GM06990 (cell line): Measurements from ENCODE around the gene HAVCR2.

Experiments used
- DNase-seq: peaks from one replicate; pipeline ENCODE4 v3.0.0-alpha.2; 2011; ENCODE audit not compliant: insufficient read length; ENCODE audit errors: extremely low read depth
- H3K27me3 ChIP-seq: replicated peaks from 2 replicates; pipeline ENCODE4 v1.6.0; 2011; ENCODE audit warnings: low read length; ENCODE audit not compliant: control insufficient read depth, insufficient read depth
- H3K36me3 ChIP-seq: 2 replicates; pipeline ENCODE4 v1.5.1; 2011; ENCODE audit warnings: low read length; ENCODE audit not compliant: control insufficient read depth, insufficient read depth
- H3K4me3 ChIP-seq: replicated peaks from 2 replicates; pipeline ENCODE4 v1.5.1; 2011; ENCODE audit warnings: low read depth, mild to moderate bottlenecking, control low read depth, low read length
- CTCF ChIP-seq: IDR thresholded peaks from 2 replicates; pipeline ENCODE4 v1.5.1; 2011; ENCODE audit warnings: low read length, control low read depth, mild to moderate bottlenecking, inconsistent platforms; ENCODE audit not compliant: insufficient read depth, poor library complexity, severe bottlenecking

HAVCR2 gene

DNA sequence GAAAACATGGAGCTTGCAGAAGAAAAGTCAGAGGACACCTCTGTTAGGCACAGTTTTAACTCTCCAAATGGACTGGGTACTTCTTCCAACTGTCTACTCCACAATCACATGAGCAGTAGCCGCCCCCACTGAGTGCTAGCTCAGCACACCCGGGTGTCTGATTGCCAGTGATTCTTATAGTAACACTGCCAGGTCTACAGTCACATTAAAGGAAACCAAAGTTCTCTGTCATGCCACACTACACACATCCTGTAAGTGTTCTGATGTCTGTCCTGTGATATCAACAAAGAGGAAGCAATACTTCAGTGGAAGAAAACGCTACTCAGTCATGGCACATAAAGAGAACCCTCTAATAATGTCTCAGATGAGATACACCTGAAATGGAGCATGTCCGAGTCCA lies at the start of gene HAVCR2:
HAVCR2 (minus strand) TSS at position 69 of the 400 bp plus-strand sequence; CDS start at position 8, 61 bp downstream.
- Histone ChIP-seq H3K36me3 (no peaks in the 10 kb centered on the region), H3K27me3 (no peaks in the 10 kb centered on the region), H3K4me3 (0 out of 2 replicates have a peak within 1 kb of the TSS, but pooled peaks have one; percentile 2)
- DNase-seq, result peak; percentile 69
- no peak for TF ChIP-seq CTCF

DNA sequence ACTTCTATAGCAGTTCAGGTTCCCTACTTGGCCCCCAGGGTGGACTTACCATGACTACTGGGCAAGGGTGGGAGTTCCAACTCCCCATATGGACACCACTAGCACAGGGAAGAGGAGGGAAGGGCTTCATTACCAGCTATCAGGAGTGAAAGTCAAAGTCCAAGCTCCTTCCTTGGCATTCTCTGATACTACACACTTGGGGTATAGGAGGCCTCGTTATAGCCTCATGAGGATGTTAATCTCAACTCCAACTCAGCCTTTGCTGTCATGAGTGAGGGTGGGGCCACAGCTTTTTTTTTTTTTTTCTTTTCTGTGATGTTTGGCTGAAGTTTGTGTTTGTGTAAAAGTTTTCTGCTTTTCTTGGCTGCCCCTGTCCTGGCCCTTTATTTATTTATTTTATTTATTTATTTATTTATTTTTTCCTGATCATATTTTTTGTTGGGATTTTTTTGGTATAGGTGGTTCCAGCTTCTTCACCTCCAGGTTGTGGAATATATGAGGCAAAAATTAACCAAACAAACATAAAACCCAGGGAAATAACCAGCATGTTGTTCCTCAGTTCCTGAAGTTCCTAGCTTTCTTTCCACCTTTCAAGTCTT lies 48.5 kb upstream of the HAVCR2 start:
- Histone ChIP-seq H3K36me3 (no peaks in the 10 kb centered on the region), H3K27me3 (no peaks in the 10 kb centered on the region), H3K4me3 (no peak overlapping the region)
- no peak for DNase-seq
- TF ChIP-seq CTCF, result no peak

DNA sequence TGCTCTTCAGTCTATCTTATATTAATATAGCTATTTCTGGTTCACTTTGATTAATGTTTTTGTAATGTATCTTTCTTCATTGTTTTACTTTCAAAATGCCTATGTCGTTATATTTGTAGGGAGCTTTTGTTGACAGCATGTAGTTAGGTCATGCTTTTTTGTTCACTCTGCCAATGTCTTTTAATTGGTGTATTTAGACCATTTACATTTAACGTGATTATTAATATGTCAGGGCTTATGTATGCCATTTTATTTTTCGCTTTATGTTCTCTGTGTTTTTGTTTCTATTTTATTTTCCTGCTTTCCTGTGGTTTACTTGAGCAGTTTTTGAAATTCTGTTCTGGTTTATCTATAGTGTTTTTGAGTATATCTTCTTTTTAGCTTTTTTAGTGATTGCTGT lies 46.5 kb upstream of the HAVCR2 start:
- H3K36me3 ChIP-seq, result no peaks in the 10 kb centered on the region
- no peak overlapping the region for H3K4me3 ChIP-seq
- no peak for DNase-seq
- no peak for TF ChIP-seq CTCF
- H3K27me3 ChIP-seq, result no peaks in the 10 kb centered on the region

GRCh38 chr5:157150995-157151394 lies 42.2 kb upstream of the HAVCR2 start:
- Histone ChIP-seq H3K27me3 (no peaks in the 10 kb centered on the region), H3K36me3 (no peaks in the 10 kb centered on the region), H3K4me3 (no peak overlapping the region)
- TF ChIP-seq CTCF, result no peak
- no peak for DNase-seq

- Histone ChIP-seq H3K36me3 (no peaks in the 10 kb centered on the region), H3K4me3 (no peak overlapping the region), H3K27me3 (no peaks in the 10 kb centered on the region)
- no peak for DNase-seq
- peak; percentile 81 for TF ChIP-seq CTCF
These were observed 40.1 kb upstream of the HAVCR2 start for GRCh38 chr5:157148734-157149615.
